HEK293 (cell line): ENCODE data around the gene ZC3H4.

Experiments
- BCL11A ChIP-seq: fragments of 450-650 bp; formaldehyde crosslinking; IDR thresholded peaks from 2 replicates; pipeline ENCODE4 v1.5.1; 2016; ENCODE audit warnings: low read depth, missing biosample characterization, missing genetic modification characterization
- EGR2 ChIP-seq: fragments of 450-650 bp; formaldehyde crosslinking; IDR thresholded peaks from 2 replicates; pipeline ENCODE4 v1.5.1; 2016; ENCODE audit warnings: low read depth, missing biosample characterization, missing genetic modification characterization
- KLF16 ChIP-seq: fragments of 450-650 bp; formaldehyde crosslinking; IDR thresholded peaks from 2 replicates; pipeline ENCODE4 v1.5.1; 2017; ENCODE audit warnings: missing biosample characterization, missing genetic modification characterization
- MZF1 ChIP-seq: fragments of 450-650 bp; formaldehyde crosslinking; IDR thresholded peaks from 2 replicates; pipeline ENCODE4 v1.5.1; 2017; ENCODE audit warnings: missing biosample characterization, missing genetic modification characterization, borderline replicate concordance
- WT1 ChIP-seq: fragments of 450-650 bp; formaldehyde crosslinking; IDR thresholded peaks from 2 replicates; pipeline ENCODE4 v1.5.1; 2016; ENCODE audit warnings: missing biosample characterization, missing genetic modification characterization
- ZBTB21 ChIP-seq: fragments of 450-650 bp; formaldehyde crosslinking; IDR thresholded peaks from 2 replicates; pipeline ENCODE4 v1.5.1; 2017; ENCODE audit warnings: missing biosample characterization, missing genetic modification characterization
- ZBTB7A ChIP-seq: fragments of 450-650 bp; formaldehyde crosslinking; IDR thresholded peaks from 2 replicates; pipeline ENCODE4 v1.5.1; 2016; ENCODE audit warnings: low read depth, missing biosample characterization, missing genetic modification characterization
- ZNF10 ChIP-seq: fragments of 450-650 bp; formaldehyde crosslinking; IDR thresholded peaks from 2 replicates; pipeline ENCODE4 v1.5.1; 2017; ENCODE audit warnings: missing biosample characterization, missing genetic modification characterization
- ZNF157 ChIP-seq: fragments of 450-650 bp; formaldehyde crosslinking; IDR thresholded peaks from 2 replicates; pipeline ENCODE4 v1.5.1; 2016; ENCODE audit warnings: missing biosample characterization, missing genetic modification characterization
- ZNF16 ChIP-seq: fragments of 450-650 bp; formaldehyde crosslinking; IDR thresholded peaks from 2 replicates; pipeline ENCODE4 v1.5.1; 2016; ENCODE audit warnings: low read depth, missing biosample characterization, missing genetic modification characterization
- ZNF19 ChIP-seq: fragments of 450-650 bp; formaldehyde crosslinking; IDR thresholded peaks from 2 replicates; pipeline ENCODE4; 2016; ENCODE audit warnings: missing biosample characterization, missing genetic modification characterization, low read depth
- ZNF24 ChIP-seq: fragments of 450-650 bp; formaldehyde crosslinking; IDR thresholded peaks from 2 replicates; pipeline ENCODE4 v1.5.1; 2016; ENCODE audit warnings: missing biosample characterization, missing genetic modification characterization
- ZNF274 ChIP-seq, 2 experiments: fragments of 200-500 bp in 1 of 2; fragments of 450-650 bp in 1 of 2; sonication (Bioruptor generic) in 1 of 2; formaldehyde crosslinking in 1 of 2; IDR thresholded peaks; 2 replicates each; pipeline versions ENCODE4 v1.5.1 to v1.6.1; 2014 to 2016; ENCODE audit warnings: borderline replicate concordance in 1 of 2, inconsistent platforms in 1 of 2, low read length in 1 of 2, missing biosample characterization in 1 of 2, missing genetic modification characterization in 1 of 2
- ZNF335 ChIP-seq: fragments of 450-650 bp; formaldehyde crosslinking; conservative IDR thresholded peaks from 2 replicates; pipeline ENCODE4 v1.5.1; 2016; ENCODE audit warnings: missing biosample characterization, missing genetic modification characterization
- ZNF391 ChIP-seq: fragments of 450-650 bp; formaldehyde crosslinking; IDR thresholded peaks from 2 replicates; pipeline ENCODE4 v1.5.1; 2016; ENCODE audit warnings: low read depth, missing biosample characterization, missing genetic modification characterization, borderline replicate concordance
- ZNF394 ChIP-seq: fragments of 450-650 bp; formaldehyde crosslinking; IDR thresholded peaks from 2 replicates; pipeline ENCODE4 v1.5.1; 2016; ENCODE audit warnings: missing biosample characterization, missing genetic modification characterization, mild to moderate bottlenecking, moderate library complexity, borderline replicate concordance
- ZNF48 ChIP-seq: fragments of 450-650 bp; formaldehyde crosslinking; IDR thresholded peaks from 2 replicates; pipeline ENCODE4 v1.5.1; 2016; ENCODE audit warnings: missing biosample characterization, missing genetic modification characterization
- ZNF514 ChIP-seq: fragments of 450-650 bp; formaldehyde crosslinking; IDR thresholded peaks from 2 replicates; pipeline ENCODE4 v1.5.1; 2016; ENCODE audit warnings: missing biosample characterization, missing genetic modification characterization
- ZNF529 ChIP-seq: fragments of 450-650 bp; formaldehyde crosslinking; IDR thresholded peaks from 2 replicates; pipeline ENCODE4 v1.5.1; 2017; ENCODE audit warnings: missing genetic modification characterization, missing biosample characterization; ENCODE audit not compliant: insufficient replicate concordance
- ZNF610 ChIP-seq: fragments of 450-650 bp; formaldehyde crosslinking; IDR thresholded peaks from 2 replicates; pipeline ENCODE4 v1.5.1; 2016; ENCODE audit warnings: missing biosample characterization, missing genetic modification characterization, borderline replicate concordance
- ZNF624 ChIP-seq: fragments of 450-650 bp; formaldehyde crosslinking; IDR thresholded peaks from 2 replicates; pipeline ENCODE4 v1.5.1; 2017; ENCODE audit warnings: missing biosample characterization, missing genetic modification characterization
- ZNF664 ChIP-seq: fragments of 450-650 bp; formaldehyde crosslinking; IDR thresholded peaks from 2 replicates; pipeline ENCODE4 v1.5.1; 2016; ENCODE audit warnings: missing biosample characterization, missing genetic modification characterization
- ZNF747 ChIP-seq: fragments of 450-650 bp; formaldehyde crosslinking; IDR thresholded peaks from 2 replicates; pipeline ENCODE4 v1.5.1; 2016; ENCODE audit warnings: missing biosample characterization, missing genetic modification characterization
- ZNF843 ChIP-seq: fragments of 450-650 bp; formaldehyde crosslinking; IDR thresholded peaks from 2 replicates; pipeline ENCODE4 v1.5.1; 2016; ENCODE audit warnings: missing biosample characterization, missing genetic modification characterization
- TF ChIP-seq, protein P1 (sequence below): fragments of 450-650 bp; formaldehyde crosslinking; IDR thresholded peaks from 2 replicates; pipeline ENCODE4 v1.5.1; 2017; ENCODE audit warnings: missing biosample characterization, missing genetic modification characterization
- TF ChIP-seq, protein P2 (sequence below): sonication (generic); formaldehyde crosslinking; IDR thresholded peaks from 2 replicates; pipeline ENCODE4 v1.8.1; 2022; ENCODE audit warnings: mild to moderate bottlenecking, moderate library complexity, missing genetic modification reagents
- TF ChIP-seq, protein P3 (sequence below): fragments of 450-650 bp; formaldehyde crosslinking; IDR thresholded peaks from 2 replicates; pipeline ENCODE4 v1.5.1; 2017; ENCODE audit warnings: missing biosample characterization, missing genetic modification characterization
- TF ChIP-seq, protein P4 (sequence below): fragments of 450-650 bp; formaldehyde crosslinking; IDR thresholded peaks from 2 replicates; pipeline ENCODE4 v1.5.1; 2016; ENCODE audit warnings: missing biosample characterization, missing genetic modification characterization
- TF ChIP-seq, protein P5 (sequence below): fragments of 450-650 bp; formaldehyde crosslinking; IDR thresholded peaks from 2 replicates; pipeline ENCODE4 v1.5.1; 2017; ENCODE audit warnings: missing biosample characterization, missing genetic modification characterization
- TF ChIP-seq, protein P6 (sequence below): fragments of 450-650 bp; formaldehyde crosslinking; IDR thresholded peaks from 2 replicates; pipeline ENCODE4 v1.5.1; 2017; ENCODE audit warnings: missing biosample characterization, missing genetic modification characterization

ZC3H4 gene

DNA sequence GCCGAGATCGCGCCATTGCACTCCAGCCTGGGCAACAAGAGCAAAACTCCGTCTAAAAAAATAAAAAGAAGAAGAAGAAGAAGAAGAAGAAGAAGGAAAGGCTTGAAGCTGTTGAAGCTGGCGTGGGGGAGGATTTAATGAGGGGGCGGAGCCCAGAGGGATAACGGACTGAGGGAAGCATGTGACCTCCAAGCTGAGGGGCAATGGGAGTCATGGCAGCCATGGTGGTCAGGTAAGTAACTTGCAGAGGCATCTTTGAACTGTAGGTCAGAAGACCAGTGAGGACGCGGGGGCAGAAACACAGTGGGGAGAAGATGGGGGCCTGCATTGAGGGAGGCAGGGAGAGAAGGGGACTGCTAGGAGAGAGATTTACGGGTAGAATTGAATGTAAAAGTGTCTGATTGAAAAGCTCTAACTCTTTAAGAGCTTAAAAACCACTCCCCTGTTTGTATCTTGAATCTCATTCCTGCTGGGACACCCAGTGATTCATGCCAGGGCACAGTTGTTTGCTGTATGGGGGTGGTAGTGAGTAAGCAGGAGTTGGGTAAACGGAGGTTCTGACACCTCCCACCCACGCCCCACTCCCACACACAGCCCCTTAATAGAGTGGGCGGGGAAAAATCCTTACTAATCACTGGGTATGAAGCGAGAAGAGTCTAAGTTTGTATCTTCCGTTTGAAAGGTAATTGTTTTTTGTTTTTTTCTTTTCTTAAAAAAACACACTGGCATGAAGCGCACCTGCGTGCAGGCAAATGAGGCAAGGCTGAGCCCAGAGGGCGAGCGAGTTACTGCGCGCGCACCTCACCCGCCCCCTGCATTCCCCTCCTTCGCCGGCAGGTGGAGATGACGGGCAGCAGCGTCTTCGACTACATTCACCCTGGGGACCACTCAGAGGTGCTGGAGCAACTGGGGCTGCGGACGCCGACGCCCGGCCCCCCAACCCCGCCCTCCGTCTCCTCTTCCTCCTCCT, 78.2 kb downstream of the ZC3H4 start (continued):
- TF ChIP-seq, protein P1, sequence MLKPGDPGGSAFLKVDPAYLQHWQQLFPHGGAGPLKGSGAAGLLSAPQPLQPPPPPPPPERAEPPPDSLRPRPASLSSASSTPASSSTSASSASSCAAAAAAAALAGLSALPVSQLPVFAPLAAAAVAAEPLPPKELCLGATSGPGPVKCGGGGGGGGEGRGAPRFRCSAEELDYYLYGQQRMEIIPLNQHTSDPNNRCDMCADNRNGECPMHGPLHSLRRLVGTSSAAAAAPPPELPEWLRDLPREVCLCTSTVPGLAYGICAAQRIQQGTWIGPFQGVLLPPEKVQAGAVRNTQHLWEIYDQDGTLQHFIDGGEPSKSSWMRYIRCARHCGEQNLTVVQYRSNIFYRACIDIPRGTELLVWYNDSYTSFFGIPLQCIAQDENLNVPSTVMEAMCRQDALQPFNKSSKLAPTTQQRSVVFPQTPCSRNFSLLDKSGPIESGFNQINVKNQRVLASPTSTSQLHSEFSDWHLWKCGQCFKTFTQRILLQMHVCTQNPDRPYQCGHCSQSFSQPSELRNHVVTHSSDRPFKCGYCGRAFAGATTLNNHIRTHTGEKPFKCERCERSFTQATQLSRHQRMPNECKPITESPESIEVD (tag by site-specific recombination) = no peak
- TF ChIP-seq ZNF529 (tag by site-specific recombination) = no peak
- TF ChIP-seq ZNF624 (tag by site-specific recombination) = no peak
- peak; percentile 95 for TF ChIP-seq EGR2
- TF ChIP-seq ZNF747 (tag by site-specific recombination) = no peak
- TF ChIP-seq, protein P2, sequence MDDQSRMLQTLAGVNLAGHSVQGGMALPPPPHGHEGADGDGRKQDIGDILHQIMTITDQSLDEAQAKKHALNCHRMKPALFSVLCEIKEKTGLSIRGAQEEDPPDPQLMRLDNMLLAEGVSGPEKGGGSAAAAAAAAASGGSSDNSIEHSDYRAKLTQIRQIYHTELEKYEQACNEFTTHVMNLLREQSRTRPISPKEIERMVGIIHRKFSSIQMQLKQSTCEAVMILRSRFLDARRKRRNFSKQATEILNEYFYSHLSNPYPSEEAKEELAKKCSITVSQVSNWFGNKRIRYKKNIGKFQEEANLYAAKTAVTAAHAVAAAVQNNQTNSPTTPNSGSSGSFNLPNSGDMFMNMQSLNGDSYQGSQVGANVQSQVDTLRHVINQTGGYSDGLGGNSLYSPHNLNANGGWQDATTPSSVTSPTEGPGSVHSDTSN = no peak
- TF ChIP-seq ZNF391 = no peak
- 0 out of 2 replicates have a peak, but pooled peaks have one; percentile 62 for TF ChIP-seq ZNF394
- TF ChIP-seq, protein P3, sequence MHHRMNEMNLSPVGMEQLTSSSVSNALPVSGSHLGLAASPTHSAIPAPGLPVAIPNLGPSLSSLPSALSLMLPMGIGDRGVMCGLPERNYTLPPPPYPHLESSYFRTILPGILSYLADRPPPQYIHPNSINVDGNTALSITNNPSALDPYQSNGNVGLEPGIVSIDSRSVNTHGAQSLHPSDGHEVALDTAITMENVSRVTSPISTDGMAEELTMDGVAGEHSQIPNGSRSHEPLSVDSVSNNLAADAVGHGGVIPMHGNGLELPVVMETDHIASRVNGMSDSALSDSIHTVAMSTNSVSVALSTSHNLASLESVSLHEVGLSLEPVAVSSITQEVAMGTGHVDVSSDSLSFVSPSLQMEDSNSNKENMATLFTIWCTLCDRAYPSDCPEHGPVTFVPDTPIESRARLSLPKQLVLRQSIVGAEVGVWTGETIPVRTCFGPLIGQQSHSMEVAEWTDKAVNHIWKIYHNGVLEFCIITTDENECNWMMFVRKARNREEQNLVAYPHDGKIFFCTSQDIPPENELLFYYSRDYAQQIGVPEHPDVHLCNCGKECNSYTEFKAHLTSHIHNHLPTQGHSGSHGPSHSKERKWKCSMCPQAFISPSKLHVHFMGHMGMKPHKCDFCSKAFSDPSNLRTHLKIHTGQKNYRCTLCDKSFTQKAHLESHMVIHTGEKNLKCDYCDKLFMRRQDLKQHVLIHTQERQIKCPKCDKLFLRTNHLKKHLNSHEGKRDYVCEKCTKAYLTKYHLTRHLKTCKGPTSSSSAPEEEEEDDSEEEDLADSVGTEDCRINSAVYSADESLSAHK (tag by site-specific recombination) = no peak
- TF ChIP-seq ZBTB21 (tag by site-specific recombination) = no peak; the same call in 1 of the 2 replicates
- TF ChIP-seq MZF1 = no peak
- TF ChIP-seq ZNF843 (tag by site-specific recombination) = no peak
- TF ChIP-seq, protein P4, sequence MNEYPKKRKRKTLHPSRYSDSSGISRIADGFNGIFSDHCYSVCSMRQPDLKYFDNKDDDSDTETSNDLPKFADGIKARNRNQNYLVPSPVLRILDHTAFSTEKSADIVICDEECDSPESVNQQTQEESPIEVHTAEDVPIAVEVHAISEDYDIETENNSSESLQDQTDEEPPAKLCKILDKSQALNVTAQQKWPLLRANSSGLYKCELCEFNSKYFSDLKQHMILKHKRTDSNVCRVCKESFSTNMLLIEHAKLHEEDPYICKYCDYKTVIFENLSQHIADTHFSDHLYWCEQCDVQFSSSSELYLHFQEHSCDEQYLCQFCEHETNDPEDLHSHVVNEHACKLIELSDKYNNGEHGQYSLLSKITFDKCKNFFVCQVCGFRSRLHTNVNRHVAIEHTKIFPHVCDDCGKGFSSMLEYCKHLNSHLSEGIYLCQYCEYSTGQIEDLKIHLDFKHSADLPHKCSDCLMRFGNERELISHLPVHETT = no peak
- TF ChIP-seq, protein P5, sequence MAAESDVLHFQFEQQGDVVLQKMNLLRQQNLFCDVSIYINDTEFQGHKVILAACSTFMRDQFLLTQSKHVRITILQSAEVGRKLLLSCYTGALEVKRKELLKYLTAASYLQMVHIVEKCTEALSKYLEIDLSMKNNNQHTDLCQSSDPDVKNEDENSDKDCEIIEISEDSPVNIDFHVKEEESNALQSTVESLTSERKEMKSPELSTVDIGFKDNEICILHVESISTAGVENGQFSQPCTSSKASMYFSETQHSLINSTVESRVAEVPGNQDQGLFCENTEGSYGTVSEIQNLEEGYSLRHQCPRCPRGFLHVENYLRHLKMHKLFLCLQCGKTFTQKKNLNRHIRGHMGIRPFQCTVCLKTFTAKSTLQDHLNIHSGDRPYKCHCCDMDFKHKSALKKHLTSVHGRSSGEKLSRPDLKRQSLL (tag by site-specific recombination) = peak; percentile 95
- TF ChIP-seq ZBTB7A (tag by site-specific recombination) = no peak
- no peak; the same call in none of the 2 replicates for TF ChIP-seq ZNF24 (tag by site-specific recombination)
- TF ChIP-seq KLF16 (tag by site-specific recombination) = peak; percentile 92
- TF ChIP-seq ZNF610 = no peak
- TF ChIP-seq ZNF19 (tag by site-specific recombination) = no peak
- TF ChIP-seq ZNF16 = no peak
- no peak for TF ChIP-seq ZNF514
- TF ChIP-seq, protein P6, sequence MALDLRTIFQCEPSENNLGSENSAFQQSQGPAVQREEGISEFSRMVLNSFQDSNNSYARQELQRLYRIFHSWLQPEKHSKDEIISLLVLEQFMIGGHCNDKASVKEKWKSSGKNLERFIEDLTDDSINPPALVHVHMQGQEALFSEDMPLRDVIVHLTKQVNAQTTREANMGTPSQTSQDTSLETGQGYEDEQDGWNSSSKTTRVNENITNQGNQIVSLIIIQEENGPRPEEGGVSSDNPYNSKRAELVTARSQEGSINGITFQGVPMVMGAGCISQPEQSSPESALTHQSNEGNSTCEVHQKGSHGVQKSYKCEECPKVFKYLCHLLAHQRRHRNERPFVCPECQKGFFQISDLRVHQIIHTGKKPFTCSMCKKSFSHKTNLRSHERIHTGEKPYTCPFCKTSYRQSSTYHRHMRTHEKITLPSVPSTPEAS = no peak
- TF ChIP-seq ZNF274 (IDR thresholded peaks at IDR 0.05; ENCODE audit: low read length) = no peak
- TF ChIP-seq ZNF274 (tag by site-specific recombination; IDR thresholded peaks at IDR 0.05; ENCODE audit: borderline replicate concordance) = no peak
- no peak for TF ChIP-seq ZNF157 (tag by site-specific recombination)
- no peak for TF ChIP-seq ZNF48 (tag by site-specific recombination)
- TF ChIP-seq ZNF10 (tag by site-specific recombination) = 0 out of 2 replicates have a peak, but pooled peaks have one; percentile 17
- no peak for TF ChIP-seq ZNF664
- TF ChIP-seq BCL11A (tag by site-specific recombination) = peak; percentile 56; the same call in 1 of the 2 replicates
- peak; percentile 49; the same call in 1 of the 2 replicates for TF ChIP-seq WT1 (tag by site-specific recombination)
- TF ChIP-seq ZNF335 (tag by site-specific recombination) = peak; percentile 90
